Astrocyte (in vitro differentiated cells and primary cell): ENCODE results near the gene SV2C. TPM values are rescaled to one million over a fixed set of nuclear protein-coding genes. Genes with fewer than 3 reads are reported as not detected.

Experiments
- DNase-seq: peaks from one replicate; pipeline ENCODE4 v3.0.0-alpha.2; 2010; ENCODE audit warnings: low read depth
- FAIRE-seq: peaks from 2 replicates; lab custom pipeline; 2011; peaks lifted over from hg19 to GRCh38; lab: Jason Lieb, UNC
- H2AFZ ChIP-seq: 2 replicates; pipeline ENCODE4 v1.6.0; 2012; ENCODE audit warnings: low read depth, low read length, inconsistent platforms
- H3K27ac ChIP-seq: 2 replicates; pipeline ENCODE4 v1.5.1; 2011; ENCODE audit warnings: low read depth, low read length, inconsistent platforms
- H3K27me3 ChIP-seq: 2 replicates; pipeline ENCODE4 v1.6.0; 2011; ENCODE audit warnings: low read length, inconsistent platforms; ENCODE audit not compliant: insufficient read depth
- H3K36me3 ChIP-seq: 2 replicates; pipeline ENCODE4 v1.5.1; 2011; ENCODE audit warnings: low read length, inconsistent platforms; ENCODE audit not compliant: insufficient read depth
- H3K4me1 ChIP-seq: 2 replicates; pipeline ENCODE4 v1.5.1; 2011; ENCODE audit warnings: low read length, inconsistent platforms; ENCODE audit not compliant: insufficient read depth
- H3K4me2 ChIP-seq: 2 replicates; pipeline ENCODE4 v1.6.0; 2012; ENCODE audit warnings: low read length, inconsistent platforms
- H3K4me3 ChIP-seq: 2 replicates; pipeline ENCODE4 v1.5.1; 2011; ENCODE audit warnings: low read depth, mild to moderate bottlenecking, low read length, inconsistent platforms; ENCODE audit not compliant: insufficient read depth
- H3K79me2 ChIP-seq: 2 replicates; pipeline ENCODE4 v1.6.0; 2012; ENCODE audit warnings: mild to moderate bottlenecking, low read length, inconsistent platforms; ENCODE audit not compliant: insufficient read depth
- H3K9ac ChIP-seq: 2 replicates; pipeline ENCODE4 v1.6.0; 2012; ENCODE audit warnings: mild to moderate bottlenecking, low read length, inconsistent platforms
- H3K9me3 ChIP-seq: 2 replicates; pipeline ENCODE4 v1.5.1; 2012; ENCODE audit warnings: low read depth, mild to moderate bottlenecking, low read length, inconsistent platforms; ENCODE audit not compliant: insufficient read depth
- H4K20me1 ChIP-seq: 2 replicates; pipeline ENCODE4 v1.6.0; 2012; ENCODE audit warnings: low read length, inconsistent platforms; ENCODE audit not compliant: insufficient read depth
- H3K27ac Mint-ChIP-seq: one replicate; pipeline ENCODE4 v1.8.0; 2021; ENCODE audit warnings: mild to moderate bottlenecking, mixed read lengths; ENCODE audit not compliant: unreplicated experiment
- H3K27me3 Mint-ChIP-seq: one replicate; pipeline ENCODE4 v1.8.0; 2021; ENCODE audit warnings: low read depth, mixed read lengths; ENCODE audit not compliant: unreplicated experiment
- H3K36me3 Mint-ChIP-seq: one replicate; pipeline ENCODE4 v1.8.0; 2021; ENCODE audit warnings: low read depth, mixed read lengths; ENCODE audit not compliant: unreplicated experiment
- H3K4me1 Mint-ChIP-seq: one replicate; pipeline ENCODE4 v1.8.0; 2021; ENCODE audit warnings: low read depth, mixed read lengths; ENCODE audit not compliant: unreplicated experiment
- H3K4me3 Mint-ChIP-seq: one replicate; pipeline ENCODE4 v1.8.0; 2021; ENCODE audit warnings: mild to moderate bottlenecking, moderate library complexity, mixed read lengths; ENCODE audit not compliant: unreplicated experiment
- H3K9me3 Mint-ChIP-seq: one replicate; pipeline ENCODE4 v1.8.0; 2021; ENCODE audit warnings: mild to moderate bottlenecking, mixed read lengths; ENCODE audit not compliant: unreplicated experiment
- CTCF ChIP-seq: IDR thresholded peaks from 2 replicates; pipeline ENCODE4 v1.5.1; 2011; ENCODE audit warnings: low read depth, mild to moderate bottlenecking, inconsistent platforms, low read length, moderate library complexity; ENCODE audit not compliant: insufficient read depth
- EZH2 ChIP-seq: IDR thresholded peaks from 2 replicates; pipeline ENCODE4 v1.6.1; 2012; ENCODE audit warnings: mild to moderate bottlenecking, low read length, inconsistent platforms; ENCODE audit not compliant: insufficient read depth
- total RNA-seq: library from RNA; stranded (reverse); gene quantifications from 2 replicates; pipeline ENCODE4 v1.2.1, GENCODE V29; 2021

The SV2C gene
- total RNA-seq, 1 donor from 2014 or later, result 0.05 TPM

- H3K27ac ChIP-seq, result no peak overlapping the region
These were observed 1.5 kb downstream of the SV2C start for GRCh38 chr5:76084496-76085242.

GRCh38 chr5:76085243-76085579, 2.0 kb downstream of the SV2C start:
- Mint-ChIP-seq H3K27me3 (peaks cover 65% of the 10 kb centered on the region), H3K27ac (no peak overlapping the region)
- peaks cover 49% of the 10 kb centered on the region for H3K27me3 ChIP-seq

More at GRCh38 chr5:76084496-76085242, 1.5 kb downstream of the SV2C start:
- H3K9me3 Mint-ChIP-seq, result no peaks in the 10 kb centered on the region
- peaks cover 51% of the 10 kb centered on the region for H3K27me3 ChIP-seq
- no peak overlapping the region for H3K4me3 ChIP-seq
- no peaks in the 10 kb centered on the region for H3K36me3 ChIP-seq
- no peak overlapping the region for H3K27ac Mint-ChIP-seq
- H4K20me1 ChIP-seq, result no peaks in the 10 kb centered on the region
- H3K9ac ChIP-seq, result no peak overlapping the region
- FAIRE-seq (no peak), DNase-seq (no peak)
- H3K36me3 Mint-ChIP-seq, result no peaks in the 10 kb centered on the region
- no peaks in the 10 kb centered on the region for H3K4me1 ChIP-seq
- TF ChIP-seq CTCF, result no peak
- no peak for TF ChIP-seq EZH2
- H3K9me3 ChIP-seq, result no peaks in the 10 kb centered on the region
- H3K27me3 Mint-ChIP-seq, result peaks cover 67% of the 10 kb centered on the region
- H3K4me3 Mint-ChIP-seq, result peak overlapping the region; percentile 57
- peaks cover 6% of the 10 kb centered on the region for H3K4me1 Mint-ChIP-seq
- no peaks in the 10 kb centered on the region for H3K79me2 ChIP-seq
- H3K4me2 ChIP-seq, result peak overlapping the region; percentile 78
- peak overlapping the region; percentile 18 for H2AFZ ChIP-seq

More at GRCh38 chr5:76085243-76085579, 2.0 kb downstream of the SV2C start:
- FAIRE-seq (no peak), DNase-seq (no peak)
- Histone ChIP-seq H3K79me2 (no peaks in the 10 kb centered on the region), H3K9ac (no peak overlapping the region), H3K27ac (no peak overlapping the region), H3K4me1 (no peaks in the 10 kb centered on the region), H3K36me3 (no peaks in the 10 kb centered on the region), H3K4me2 (peak overlapping the region; percentile 55), H3K9me3 (no peaks in the 10 kb centered on the region), H3K4me3 (no peak overlapping the region), H4K20me1 (no peaks in the 10 kb centered on the region), H2AFZ (peak overlapping the region; percentile 18)
- TF ChIP-seq EZH2, result no peak
- TF ChIP-seq CTCF, result no peak
- Mint-ChIP-seq H3K9me3 (no peaks in the 10 kb centered on the region), H3K4me3 (peak overlapping the region; percentile 57), H3K36me3 (no peaks in the 10 kb centered on the region), H3K4me1 (peaks cover 6% of the 10 kb centered on the region)
